B cell (primary cell): ENCODE results near the gene PLCB4. TPM values are rescaled to one million over a fixed set of nuclear protein-coding genes. Genes with fewer than 3 reads are reported as not detected.

Source experiments
- ATAC-seq: fragments of 200-7000 bp; cut with Tn5 transposase; one replicate; pipeline ENCODE4 v1.10.0; 2021; ENCODE audit warnings: low read depth, mild to moderate bottlenecking, moderate number of reproducible peaks, moderate library complexity
- CTCF ChIA-PET: fragments of 350-600 bp; sonication (Branson Sonifier 250); formaldehyde crosslinking; loops from one replicate; lab custom pipeline; 2021; ENCODE audit warnings: antibody characterized with exemption, inconsistent platforms; lab: Charles Lee
- POLR2A ChIA-PET: fragments of 350-600 bp; sonication (Branson Sonifier 250); formaldehyde crosslinking; loops from one replicate; lab custom pipeline; 2021; ENCODE audit warnings: antibody characterized with exemption; lab: Charles Lee
- DNase-seq: peaks from one replicate; pipeline ENCODE4 v3.0.0; 2013
- H2AFZ ChIP-seq: 2 replicates; pipeline ENCODE4 v1.6.1; 2012; ENCODE audit warnings: mild to moderate bottlenecking, low read depth, low read length; ENCODE audit not compliant: insufficient read depth, poor library complexity, severe bottlenecking
- H3K27ac ChIP-seq, 2 donors: 1 replicate in 1 of 2; 2 replicates in 1 of 2; pipeline ENCODE4 v1.5.1; 2012 to 2013; ENCODE audit warnings: low read length in 2 of 2, mild to moderate bottlenecking in 2 of 2, moderate library complexity in 1 of 2
- H3K27me3 ChIP-seq, 4 experiments: fragments of 200-600 bp in 1 of 4; sonication (generic) in 1 of 4; replicated peaks in 1 of 4; 1 replicate in 2 of 4; 2 replicates in 2 of 4; pipeline versions ENCODE4 v1.6.1 to v1.7.0; 2013 to 2016; ENCODE audit warnings: low read length in 3 of 4, mild to moderate bottlenecking in 2 of 4, mixed read lengths in 1 of 4, moderate library complexity in 1 of 4; ENCODE audit not compliant: insufficient read depth in 4 of 4, control insufficient read depth in 3 of 4; ENCODE audit errors: control extremely low read depth in 1 of 4
- H3K36me3 ChIP-seq, 2 experiments: replicated peaks in 1 of 2; 1 replicate in 1 of 2; 2 replicates in 1 of 2; pipeline versions ENCODE4 v1.6.1 to v1.7.1; 2013; ENCODE audit warnings: low read length in 1 of 2; ENCODE audit not compliant: insufficient read depth in 2 of 2, control insufficient read depth in 1 of 2; ENCODE audit errors: control extremely low read depth in 1 of 2, extremely low read depth in 1 of 2
- H3K4me1 ChIP-seq, 2 donors: fragments of 200-600 bp in 1 of 2; sonication (generic) in 1 of 2; 1 replicate in 1 of 2; 2 replicates in 1 of 2; pipeline versions ENCODE4 v1.5.1 to v1.6.1; 2013 to 2017; ENCODE audit warnings: low read length in 2 of 2; ENCODE audit not compliant: control insufficient read depth in 2 of 2, insufficient read depth in 2 of 2
- H3K4me2 ChIP-seq: replicated peaks from 2 replicates; pipeline ENCODE3; 2012; ENCODE audit warnings: mild to moderate bottlenecking, low read depth, low read length; ENCODE audit not compliant: poor library complexity, severe bottlenecking
- H3K4me3 ChIP-seq, 5 experiments: fragments of 200-600 bp in 1 of 5; sonication (generic) in 1 of 5; 1 replicate in 3 of 5; 2 replicates in 2 of 5; pipeline versions ENCODE4 v1.5.1 to v1.7.0; 2011 to 2016; ENCODE audit warnings: low read length in 4 of 5, mild to moderate bottlenecking in 4 of 5, low read depth in 2 of 5, control low read depth in 1 of 5, moderate library complexity in 1 of 5; ENCODE audit not compliant: insufficient read depth in 1 of 5; ENCODE audit errors: control extremely low read depth in 1 of 5, extremely low read depth in 1 of 5
- H3K79me2 ChIP-seq: fragments of 200-600 bp; sonication (generic); one replicate; pipeline ENCODE4 v1.6.0; 2016; ENCODE audit warnings: low read length; ENCODE audit not compliant: control insufficient read depth, insufficient read depth
- H3K9ac ChIP-seq: fragments of 200-600 bp; sonication (generic); 2 replicates; pipeline ENCODE4 v1.6.1; 2017; ENCODE audit warnings: mild to moderate bottlenecking, low read length, moderate library complexity
- H3K9me3 ChIP-seq, 3 donors: one replicate each; pipeline versions ENCODE4 v1.6.1 to v1.7.1; 2013; ENCODE audit warnings: low read length in 2 of 3; ENCODE audit not compliant: control insufficient read depth in 2 of 3, insufficient read depth in 1 of 3; ENCODE audit errors: control extremely low read depth in 1 of 3
- H4K20me1 ChIP-seq: 2 replicates; pipeline ENCODE4 v1.6.0; 2012; ENCODE audit warnings: mild to moderate bottlenecking, low read length; ENCODE audit not compliant: insufficient read depth, control insufficient read depth, poor library complexity, severe bottlenecking
- H3K27ac Mint-ChIP-seq: one replicate; pipeline ENCODE4 v1.8.0; 2021; ENCODE audit warnings: mixed read lengths
- H3K27me3 Mint-ChIP-seq: one replicate; pipeline ENCODE4 v1.8.0; 2021; ENCODE audit warnings: mixed read lengths
- H3K4me1 Mint-ChIP-seq: one replicate; pipeline ENCODE4 v1.8.0; 2021; ENCODE audit warnings: mixed read lengths
- H3K4me3 Mint-ChIP-seq: one replicate; pipeline ENCODE4 v1.8.0; 2021; ENCODE audit warnings: mixed read lengths
- H3K9me3 Mint-ChIP-seq: one replicate; pipeline ENCODE4 v1.8.0; 2022; ENCODE audit warnings: mixed read lengths; ENCODE audit not compliant: insufficient read depth
- EZH2 ChIP-seq: IDR thresholded peaks from 2 replicates; pipeline ENCODE4 v1.6.1; 2012; ENCODE audit warnings: borderline replicate concordance, low read depth, mild to moderate bottlenecking, moderate library complexity, low read length; ENCODE audit not compliant: insufficient read depth, poor library complexity, severe bottlenecking
- WGBS: methylation state at CpG from one replicate; pipeline ENCODE4 v1.1.5; 2013; ENCODE audit warnings: missing lambda C conversion rate; ENCODE audit not compliant: insufficient coverage; 5-methylcytosine and 5-hydroxymethylcytosine counted together
- intact Hi-C: fragments of 100-400 bp; cut with micrococcal nuclease; formaldehyde crosslinking; loops from one replicate; pipeline ENCODE4 v1.10.0; 2022
- polyA plus RNA-seq: library from polyadenylated mRNA; depleted of rRNA; stranded (reverse); fragments of >200 nt; gene quantifications from 2 replicates; pipeline ENCODE4 v1.2.3, GENCODE V29; 2012
- total RNA-seq, 2 donors: library from RNA; stranded (reverse); fragments of 120-200 nt in 1 of 2; gene quantifications; 1 replicate in 1 of 2; 2 replicates in 1 of 2; pipeline versions ENCODE4 v1.2.3 to v1.2.4, GENCODE V29; 2013 to 2022
- TF ChIP-seq, protein P1 (sequence below): fragments of 200-600 bp; IDR thresholded peaks from one replicate; pipeline ENCODE4 v1.8.0; 2022; ENCODE audit warnings: antibody characterized with exemption, mild to moderate bottlenecking

Gene PLCB4
- total and polyA plus RNA-seq, 2 donors (not counting 1 experiment from before 2014, with no cell fraction given) = not detected

DNA sequence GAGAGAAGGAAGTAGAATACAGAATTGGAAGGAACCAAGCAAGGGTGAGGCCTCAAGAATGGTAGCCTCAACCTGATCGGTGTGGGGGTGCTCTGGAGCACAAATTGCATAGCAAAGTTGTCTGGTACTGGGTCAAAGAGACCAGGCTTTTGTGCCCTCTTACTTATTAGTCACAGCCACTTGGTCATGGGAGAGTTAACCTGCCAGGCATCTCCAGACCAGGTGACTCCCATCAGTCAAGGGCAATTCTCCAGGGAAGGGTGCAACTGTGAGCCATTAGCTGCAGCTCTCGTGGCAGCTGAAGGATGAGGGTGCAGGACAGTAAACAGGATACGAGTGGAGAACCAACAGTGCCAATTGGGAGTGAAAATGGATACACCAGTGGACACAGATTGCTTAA lies 47.7 kb upstream of the PLCB4 start:
- H3K4me1 Mint-ChIP-seq = no peaks in the 10 kb centered on the region
- Histone ChIP-seq H4K20me1 (no peaks in the 10 kb centered on the region), H3K27ac (no peak overlapping the region), H3K36me3 (no peaks in the 10 kb centered on the region), H3K27me3 (no peaks in the 10 kb centered on the region), H3K9me3 (no peaks in the 10 kb centered on the region), H3K79me2 (no peaks in the 10 kb centered on the region), H2AFZ (no peak overlapping the region), H3K4me2 (no peak overlapping the region), H3K4me1 (no peaks in the 10 kb centered on the region), H3K4me3 (no peak overlapping the region), H3K9ac (no peak overlapping the region)
- H3K4me3 Mint-ChIP-seq = no peak overlapping the region
- H3K9me3 Mint-ChIP-seq = no peaks in the 10 kb centered on the region
- no peak overlapping the region for H3K27ac Mint-ChIP-seq
- H3K27me3 Mint-ChIP-seq = no peaks in the 10 kb centered on the region
- intact Hi-C loops = no loop called here
- TF ChIP-seq, protein P1, sequence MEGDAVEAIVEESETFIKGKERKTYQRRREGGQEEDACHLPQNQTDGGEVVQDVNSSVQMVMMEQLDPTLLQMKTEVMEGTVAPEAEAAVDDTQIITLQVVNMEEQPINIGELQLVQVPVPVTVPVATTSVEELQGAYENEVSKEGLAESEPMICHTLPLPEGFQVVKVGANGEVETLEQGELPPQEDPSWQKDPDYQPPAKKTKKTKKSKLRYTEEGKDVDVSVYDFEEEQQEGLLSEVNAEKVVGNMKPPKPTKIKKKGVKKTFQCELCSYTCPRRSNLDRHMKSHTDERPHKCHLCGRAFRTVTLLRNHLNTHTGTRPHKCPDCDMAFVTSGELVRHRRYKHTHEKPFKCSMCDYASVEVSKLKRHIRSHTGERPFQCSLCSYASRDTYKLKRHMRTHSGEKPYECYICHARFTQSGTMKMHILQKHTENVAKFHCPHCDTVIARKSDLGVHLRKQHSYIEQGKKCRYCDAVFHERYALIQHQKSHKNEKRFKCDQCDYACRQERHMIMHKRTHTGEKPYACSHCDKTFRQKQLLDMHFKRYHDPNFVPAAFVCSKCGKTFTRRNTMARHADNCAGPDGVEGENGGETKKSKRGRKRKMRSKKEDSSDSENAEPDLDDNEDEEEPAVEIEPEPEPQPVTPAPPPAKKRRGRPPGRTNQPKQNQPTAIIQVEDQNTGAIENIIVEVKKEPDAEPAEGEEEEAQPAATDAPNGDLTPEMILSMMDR = no peak
- no peak for TF ChIP-seq EZH2
- ChIA-PET CTCF (no interaction called here), POLR2A (no interaction called here)
- 55% methylated on average over 3 of the region's 3 CpGs for WGBS
- DNase-seq (no peak), ATAC-seq (no peak)

DNA sequence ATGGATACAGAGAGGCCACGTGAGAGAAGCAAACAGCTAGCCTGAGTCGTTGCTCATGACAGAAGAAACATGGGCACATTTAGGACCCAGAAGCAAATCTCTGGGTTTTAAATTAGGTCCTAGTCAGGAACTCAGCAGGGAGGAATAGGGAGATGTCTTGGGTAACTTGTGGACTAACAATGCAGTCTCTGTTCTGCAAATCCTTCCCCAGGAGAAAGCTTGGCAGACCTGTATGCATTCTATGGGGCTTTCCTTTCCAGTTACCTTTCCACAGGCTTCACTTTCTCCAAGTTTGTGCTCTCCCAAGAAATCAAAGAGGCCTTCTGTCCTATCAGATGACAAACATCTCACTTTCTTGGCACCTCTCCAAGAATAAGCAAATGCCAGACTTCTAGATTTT lies 47.2 kb upstream of the PLCB4 start:
- no peaks in the 10 kb centered on the region for H4K20me1 ChIP-seq
- H3K27me3 Mint-ChIP-seq = no peaks in the 10 kb centered on the region
- no peak overlapping the region for H3K27ac Mint-ChIP-seq
- no peak overlapping the region for H3K4me3 Mint-ChIP-seq
- H3K36me3 ChIP-seq = no peaks in the 10 kb centered on the region
- no peaks in the 10 kb centered on the region for H3K27me3 ChIP-seq
- 78% methylated on average over 2 of the region's 2 CpGs for WGBS
- TF ChIP-seq, protein P1 = no peak
- no peak for TF ChIP-seq EZH2
- H3K4me1 ChIP-seq = no peaks in the 10 kb centered on the region
- H3K79me2 ChIP-seq = no peaks in the 10 kb centered on the region
- no peak overlapping the region for H3K9ac ChIP-seq
- no peaks in the 10 kb centered on the region for H3K9me3 Mint-ChIP-seq
- H3K4me3 ChIP-seq = no peak overlapping the region
- no peak overlapping the region for H3K4me2 ChIP-seq
- CTCF ChIA-PET = no interaction called here
- no peak overlapping the region for H2AFZ ChIP-seq
- no peak overlapping the region for H3K27ac ChIP-seq
- H3K9me3 ChIP-seq = no peaks in the 10 kb centered on the region
- no peaks in the 10 kb centered on the region for H3K4me1 Mint-ChIP-seq
- POLR2A ChIA-PET = no interaction called here
- DNase-seq (no peak), ATAC-seq (no peak)
- intact Hi-C loops = no loop called here
